SK-N-SH (cell line): Measurements from ENCODE around the gene TRMO. TPM values are rescaled to one million over a fixed set of nuclear protein-coding genes. Genes with fewer than 3 reads are reported as not detected.

ENCODE experiments used
- CTCF ChIA-PET: fragments of 300-600, 350-600 bp; formaldehyde crosslinking; extraction: SDS; loops from one replicate; lab custom pipeline; 2021; lab: Yijun Ruan, JAX
- POLR2A ChIA-PET: fragments of 350-600 bp; sonication (Branson Sonifier 250); formaldehyde crosslinking; extraction: SDS; loops from one replicate; lab custom pipeline; 2020; ENCODE audit warnings: antibody characterized with exemption, inconsistent platforms; lab: Yijun Ruan, JAX
- DNase-seq: peaks from one replicate; pipeline ENCODE4 v3.0.0; 2012
- H2AFZ ChIP-seq: fragments of 200-600 bp; sonication (generic); 2 replicates; pipeline ENCODE4 v1.8.1; 2016; ENCODE audit warnings: antibody characterized with exemption, mild to moderate bottlenecking, low read depth
- H3F3A ChIP-seq: fragments of 200-600 bp; sonication (generic); replicated peaks from 2 replicates; pipeline ENCODE3; 2016; ENCODE audit warnings: antibody characterized with exemption, mild to moderate bottlenecking; ENCODE audit not compliant: insufficient read depth
- H3K27ac ChIP-seq, 2 experiments: fragments of 200-500 bp in 1 of 2; fragments of 200-600 bp in 1 of 2; sonication (Bioruptor generic) in 1 of 2; sonication (generic), shearing (Covaris generic) in 1 of 2; 2 replicates each; pipeline versions ENCODE4 v1.5.1 to v1.6.1; 2014 to 2016; ENCODE audit warnings: low read depth in 2 of 2, inconsistent platforms in 1 of 2, low read length in 1 of 2, mild to moderate bottlenecking in 1 of 2, mixed read lengths in 1 of 2
- H3K27me3 ChIP-seq: fragments of 200-600 bp; sonication (generic), shearing (Covaris generic); 2 replicates; pipeline ENCODE4 v1.6.1; 2016; ENCODE audit warnings: mixed run types; ENCODE audit not compliant: insufficient read depth
- H3K36me3 ChIP-seq, 2 experiments: fragments of 200-500 bp in 1 of 2; fragments of 200-600 bp in 1 of 2; sonication (Bioruptor generic) in 1 of 2; sonication (generic) in 1 of 2; replicated peaks in 1 of 2; 2 replicates each; pipeline versions ENCODE3 to v1.5.1; 2014 to 2016; ENCODE audit warnings: low read length in 1 of 2, mild to moderate bottlenecking in 1 of 2; ENCODE audit not compliant: insufficient read depth in 2 of 2, control insufficient read depth in 1 of 2
- H3K4me1 ChIP-seq, 2 experiments: fragments of 200-500 bp in 1 of 2; fragments of 200-600 bp in 1 of 2; sonication (Bioruptor generic) in 1 of 2; sonication (generic), shearing (Covaris generic) in 1 of 2; 2 replicates each; pipeline versions ENCODE4 v1.5.1 to v1.6.1; 2014 to 2016; ENCODE audit warnings: low read depth in 1 of 2, low read length in 1 of 2, mixed run types in 1 of 2; ENCODE audit not compliant: insufficient read depth in 2 of 2, control insufficient read depth in 1 of 2
- H3K4me2 ChIP-seq: fragments of 200-600 bp; sonication (generic), shearing (Covaris generic); 2 replicates; pipeline ENCODE4 v1.6.1; 2017; ENCODE audit warnings: mixed run types
- H3K4me3 ChIP-seq, 2 experiments: fragments of 200-500 bp in 1 of 2; fragments of 200-600 bp in 1 of 2; sonication (Bioruptor generic) in 1 of 2; sonication (generic), shearing (Covaris generic) in 1 of 2; 2 replicates each; pipeline versions ENCODE4 v1.5.1 to v1.8.1; 2014 to 2016; ENCODE audit warnings: low read depth in 2 of 2, inconsistent platforms in 1 of 2, low read length in 1 of 2, mild to moderate bottlenecking in 1 of 2, mixed read lengths in 1 of 2, moderate library complexity in 1 of 2
- H3K79me2 ChIP-seq: fragments of 200-600 bp; sonication (generic); 2 replicates; pipeline ENCODE4 v1.8.1; 2017; ENCODE audit warnings: mild to moderate bottlenecking; ENCODE audit not compliant: insufficient read depth
- H3K9ac ChIP-seq: fragments of 200-600 bp; sonication (generic); 2 replicates; pipeline ENCODE4 v1.6.1; 2017; ENCODE audit warnings: mixed run types
- H3K9me2 ChIP-seq: fragments of 200-600 bp; sonication (generic); 2 replicates; pipeline ENCODE4 v1.6.1; 2017; ENCODE audit warnings: mixed run types
- H3K9me3 ChIP-seq: fragments of 200-600 bp; sonication (generic); 2 replicates; pipeline ENCODE4 v1.6.1; 2017; ENCODE audit warnings: mixed run types, mild to moderate bottlenecking, moderate library complexity
- H4K20me1 ChIP-seq: fragments of 200-600 bp; sonication (generic); 2 replicates; pipeline ENCODE4 v1.6.1; 2017; ENCODE audit warnings: mild to moderate bottlenecking, mixed run types; ENCODE audit not compliant: insufficient read depth
- CTCF ChIP-seq: fragments of 200-600 bp; sonication (generic); IDR thresholded peaks from 2 replicates; pipeline ENCODE4 v1.6.1; 2017; ENCODE audit warnings: antibody characterized with exemption, mild to moderate bottlenecking, moderate library complexity
- ELF1 ChIP-seq: IDR thresholded peaks from 2 replicates; pipeline ENCODE4 v1.4.0; 2012
- FOSL2 ChIP-seq: IDR thresholded peaks from 2 replicates; pipeline ENCODE4 v1.4.0; 2012; ENCODE audit warnings: low read depth, mild to moderate bottlenecking, moderate library complexity, borderline replicate concordance
- FOXM1 ChIP-seq: IDR thresholded peaks from 2 replicates; pipeline ENCODE4 v1.4.0; 2012; ENCODE audit warnings: low read depth, mild to moderate bottlenecking
- GABPA ChIP-seq: IDR thresholded peaks from 2 replicates; pipeline ENCODE4 v1.4.0; 2012; ENCODE audit warnings: low read depth, mild to moderate bottlenecking
- GATA2 ChIP-seq: sonication (generic); formaldehyde crosslinking; IDR thresholded peaks from 2 replicates; pipeline ENCODE4 v1.5.0; 2020; ENCODE audit warnings: mild to moderate bottlenecking, missing genetic modification reagents
- JUND ChIP-seq: IDR thresholded peaks from 2 replicates; pipeline ENCODE4 v1.4.0; 2012
- MAX ChIP-seq: IDR thresholded peaks from 2 replicates; pipeline ENCODE4 v1.4.0; 2012; ENCODE audit warnings: low read depth
- MEF2A ChIP-seq: IDR thresholded peaks from 2 replicates; pipeline ENCODE4 v1.4.0; 2012; ENCODE audit warnings: low read depth, borderline replicate concordance
- MXI1 ChIP-seq: IDR thresholded peaks from 2 replicates; pipeline ENCODE4 v1.6.1; 2012; ENCODE audit warnings: mild to moderate bottlenecking, low read depth, low read length, improper control_type of control experiment
- NRF1 ChIP-seq: IDR thresholded peaks from 2 replicates; pipeline ENCODE4 v1.6.1; 2012; ENCODE audit warnings: low read depth, mild to moderate bottlenecking, low read length
- PBX3 ChIP-seq: IDR thresholded peaks from 2 replicates; pipeline ENCODE4; 2012
- POLR2AphosphoS5 ChIP-seq: IDR thresholded peaks from 2 replicates; pipeline ENCODE4 v1.6.1; 2012; ENCODE audit warnings: low read depth, low read length
- RAD21 ChIP-seq: IDR thresholded peaks from 2 replicates; pipeline ENCODE4 v1.6.1; 2012; ENCODE audit warnings: mild to moderate bottlenecking, low read length
- REST ChIP-seq: IDR thresholded peaks from 2 replicates; pipeline ENCODE4 v1.6.1; 2012; ENCODE audit warnings: mild to moderate bottlenecking, low read depth, low read length, moderate library complexity
- TEAD4 ChIP-seq: IDR thresholded peaks from 2 replicates; pipeline ENCODE4 v1.4.0; 2012; ENCODE audit warnings: mild to moderate bottlenecking, borderline replicate concordance; ENCODE audit not compliant: insufficient read depth
- USF1 ChIP-seq: IDR thresholded peaks from 2 replicates; pipeline ENCODE4 v1.4.0; 2012; ENCODE audit warnings: low read depth, borderline replicate concordance
- USF2 ChIP-seq: fragments of 150-350 bp; IDR thresholded peaks from 2 replicates; pipeline ENCODE4 v1.6.1; 2017; ENCODE audit warnings: antibody characterized with exemption, low read length, low read depth, borderline replicate concordance
- WGBS: methylation state at CpG from one replicate; pipeline ENCODE4 v1.1.6; 2017; ENCODE audit warnings: low lambda C conversion rate; 5-methylcytosine and 5-hydroxymethylcytosine counted together
- polyA plus RNA-seq, 3 experiments: library from polyadenylated mRNA; depleted of rRNA; stranded (reverse); fragments of >200 nt; gene quantifications; 2 replicates each; pipeline ENCODE4 v1.2.3, GENCODE V29; 2012
- TF ChIP-seq, protein P1 (sequence below): IDR thresholded peaks from 2 replicates; pipeline ENCODE4 v1.4.0; 2012; ENCODE audit warnings: low read depth, borderline replicate concordance

TRMO gene
- polyA plus RNA-seq, 1 of the 3 experiments (the other 2 are of a cell fraction), result 8.1 TPM

GRCh38 chr9:97921959-97922724, at the start of gene TRMO (continued):
- TF ChIP-seq REST (no peak), PBX3 (peak; percentile 25), GATA2 (CRISPR knock-in tag) (no peak), RAD21 (no peak; the same call in 1 of the 2 replicates), TEAD4 (no peak), ELF1 (peak; percentile 77), JUND (peak; percentile 75), MAX (peak; percentile 96), MXI1 (peak; percentile 71; the same call in 1 of the 2 replicates), FOXM1 (no peak), CTCF (peak; percentile 77), MEF2A (no peak)

- Histone ChIP-seq H3K79me2 (no peaks in the 10 kb centered on the region), H3K36me3 (no peaks in the 10 kb centered on the region), H3K4me1 (no peaks in the 10 kb centered on the region), H3K4me2 (no peak overlapping the region), H3K9ac (no peak overlapping the region), H3K9me2 (no peaks in the 10 kb centered on the region), H2AFZ (no peak overlapping the region), H3F3A (no peaks in the 10 kb centered on the region), H3K27me3 (peaks cover 25% of the 10 kb centered on the region; the same call in 1 of the 2 replicates), H3K9me3 (no peaks in the 10 kb centered on the region), H3K4me3 (no peak overlapping the region), H3K27ac (no peak overlapping the region), H4K20me1 (no peaks in the 10 kb centered on the region)
- ChIA-PET CTCF (interaction anchor here (0.8 to 2.9 kb wide), 2 partner anchors 13 to 47 kb away, joined by 3 to 16 read pairs; partner anchors contain the start of gene ANP32B), POLR2A (no interaction called here)
- no peak for DNase-seq
- 64% methylated on average over 7 of the region's 7 CpGs for WGBS
- TF ChIP-seq USF1 (no peak), FOSL2 (no peak), MXI1 (no peak), POLR2AphosphoS5 (no peak), NRF1 (no peak), USF2 (no peak), GABPA (no peak), MAX (no peak), FOXM1 (no peak)
- TF ChIP-seq, protein P1, sequence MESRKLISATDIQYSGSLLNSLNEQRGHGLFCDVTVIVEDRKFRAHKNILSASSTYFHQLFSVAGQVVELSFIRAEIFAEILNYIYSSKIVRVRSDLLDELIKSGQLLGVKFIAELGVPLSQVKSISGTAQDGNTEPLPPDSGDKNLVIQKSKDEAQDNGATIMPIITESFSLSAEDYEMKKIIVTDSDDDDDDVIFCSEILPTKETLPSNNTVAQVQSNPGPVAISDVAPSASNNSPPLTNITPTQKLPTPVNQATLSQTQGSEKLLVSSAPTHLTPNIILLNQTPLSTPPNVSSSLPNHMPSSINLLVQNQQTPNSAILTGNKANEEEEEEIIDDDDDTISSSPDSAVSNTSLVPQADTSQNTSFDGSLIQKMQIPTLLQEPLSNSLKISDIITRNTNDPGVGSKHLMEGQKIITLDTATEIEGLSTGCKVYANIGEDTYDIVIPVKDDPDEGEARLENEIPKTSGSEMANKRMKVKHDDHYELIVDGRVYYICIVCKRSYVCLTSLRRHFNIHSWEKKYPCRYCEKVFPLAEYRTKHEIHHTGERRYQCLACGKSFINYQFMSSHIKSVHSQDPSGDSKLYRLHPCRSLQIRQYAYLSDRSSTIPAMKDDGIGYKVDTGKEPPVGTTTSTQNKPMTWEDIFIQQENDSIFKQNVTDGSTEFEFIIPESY, result no peak
These were observed 47.9 kb upstream of the TRMO start for GRCh38 chr9:97970165-97970564.
